ENCODE results near the gene AMBRA1. TPM values are rescaled to one million over a fixed set of nuclear protein-coding genes. Genes with fewer than 3 reads are reported as not detected.

Gene AMBRA1
- total RNA-seq, 3 donors from 2014 or later (not counting 1 experiment from before 2014, with no cell fraction given), result 41.3 to 52.7 (median 46.2) TPM

DNA sequence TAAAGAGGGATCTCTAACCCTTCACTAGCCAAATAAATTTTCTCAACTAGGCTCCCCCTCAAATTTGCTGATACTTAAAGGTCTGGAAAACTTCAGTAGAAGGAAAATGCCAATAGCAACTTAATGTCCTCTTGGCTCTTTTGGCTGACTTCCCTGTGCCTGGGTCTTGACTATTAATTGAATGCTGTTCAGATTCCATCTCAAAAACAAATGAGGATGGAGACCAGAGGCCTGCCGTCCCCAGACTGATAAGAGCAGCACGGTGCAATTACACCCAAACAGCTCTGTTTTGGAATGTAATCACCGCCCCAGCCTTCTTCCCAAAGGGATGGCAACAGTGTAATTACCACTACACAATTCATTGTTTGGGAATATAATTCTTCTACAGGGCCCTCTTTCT is 112.9 kb downstream of the AMBRA1 start:
- Mint-ChIP-seq H3K4me3 (no peak overlapping the region), H3K9me3 (no peaks in the 10 kb centered on the region), H3K4me1 (peaks cover 15 to 28% of the 10 kb centered on the region in 2 donors), H3K36me3 (no peaks in the 10 kb centered on the region), H3K27ac (no peak overlapping the region), H3K27me3 (ENCODE audit: low read depth in 2 of 2) (no peaks in the 10 kb centered on the region)
- no peak overlapping the region for H3K4me3 ChIP-seq (ENCODE audit: low read length)
- no peaks in the 10 kb centered on the region for H3K4me1 ChIP-seq (ENCODE audit: control insufficient read depth, insufficient read depth, low read length)
- ATAC-seq (no peak), DNase-seq (no peak)
- no peaks in the 10 kb centered on the region for H3K36me3 ChIP-seq (ENCODE audit: control insufficient read depth, insufficient read depth, low read length)
- 93% methylated on average over 3 of the region's 3 CpGs for WGBS (ENCODE audit: insufficient coverage)
- TF ChIP-seq, protein P1, sequence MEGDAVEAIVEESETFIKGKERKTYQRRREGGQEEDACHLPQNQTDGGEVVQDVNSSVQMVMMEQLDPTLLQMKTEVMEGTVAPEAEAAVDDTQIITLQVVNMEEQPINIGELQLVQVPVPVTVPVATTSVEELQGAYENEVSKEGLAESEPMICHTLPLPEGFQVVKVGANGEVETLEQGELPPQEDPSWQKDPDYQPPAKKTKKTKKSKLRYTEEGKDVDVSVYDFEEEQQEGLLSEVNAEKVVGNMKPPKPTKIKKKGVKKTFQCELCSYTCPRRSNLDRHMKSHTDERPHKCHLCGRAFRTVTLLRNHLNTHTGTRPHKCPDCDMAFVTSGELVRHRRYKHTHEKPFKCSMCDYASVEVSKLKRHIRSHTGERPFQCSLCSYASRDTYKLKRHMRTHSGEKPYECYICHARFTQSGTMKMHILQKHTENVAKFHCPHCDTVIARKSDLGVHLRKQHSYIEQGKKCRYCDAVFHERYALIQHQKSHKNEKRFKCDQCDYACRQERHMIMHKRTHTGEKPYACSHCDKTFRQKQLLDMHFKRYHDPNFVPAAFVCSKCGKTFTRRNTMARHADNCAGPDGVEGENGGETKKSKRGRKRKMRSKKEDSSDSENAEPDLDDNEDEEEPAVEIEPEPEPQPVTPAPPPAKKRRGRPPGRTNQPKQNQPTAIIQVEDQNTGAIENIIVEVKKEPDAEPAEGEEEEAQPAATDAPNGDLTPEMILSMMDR (IDR thresholded peaks at IDR 0.05), result no peak
- intact Hi-C loops (cut with micrococcal nuclease), result no loop called here
- H3K27me3 ChIP-seq (ENCODE audit: control insufficient read depth, insufficient read depth, low read length), result no peaks in the 10 kb centered on the region
- no peaks in the 10 kb centered on the region for H3K9me3 ChIP-seq (ENCODE audit: control insufficient read depth, insufficient read depth, low read length)
- no peak overlapping the region for H3K27ac ChIP-seq (ENCODE audit: low read length)

DNA sequence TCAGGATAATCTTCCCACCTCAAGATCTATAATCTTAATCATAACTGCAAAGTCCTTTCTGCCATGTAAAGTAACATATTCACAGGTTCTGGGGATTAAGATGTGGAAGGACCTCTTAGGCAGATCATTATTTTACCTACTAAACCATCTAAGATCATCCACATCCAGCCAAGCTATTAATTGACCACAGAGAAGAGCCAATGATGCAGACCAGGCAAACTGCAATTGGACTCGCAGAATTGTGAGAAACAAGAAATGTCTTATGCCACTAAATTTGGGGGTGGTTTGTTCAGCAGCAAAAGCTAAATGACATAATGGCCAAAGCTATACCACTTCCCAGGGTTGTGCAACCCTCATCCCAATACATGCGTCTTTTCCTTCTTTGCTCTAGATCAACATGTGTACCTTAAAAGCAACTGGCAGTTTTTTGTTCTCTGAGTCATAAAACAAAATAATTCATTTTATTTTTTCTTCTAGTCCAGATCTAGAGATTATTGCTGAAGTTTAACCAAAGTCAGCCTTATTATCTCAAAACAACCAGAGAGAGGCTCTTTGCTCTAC is 113.6 kb downstream of the AMBRA1 start:
- intact Hi-C loops (cut with micrococcal nuclease), result no loop called here
- no peaks in the 10 kb centered on the region for H3K36me3 ChIP-seq (ENCODE audit: control insufficient read depth, insufficient read depth, low read length)
- no peaks in the 10 kb centered on the region for H3K36me3 Mint-ChIP-seq
- no peak overlapping the region for H3K27ac Mint-ChIP-seq
- H3K4me3 Mint-ChIP-seq, result no peak overlapping the region
- H3K4me1 Mint-ChIP-seq, result peaks cover 19 to 34% of the 10 kb centered on the region in 2 donors
- no peak overlapping the region for H3K27ac ChIP-seq (ENCODE audit: low read length)
- H3K4me3 ChIP-seq (ENCODE audit: low read length), result no peak overlapping the region
- ATAC-seq (no peak), DNase-seq (no peak)
- no peaks in the 10 kb centered on the region for H3K9me3 ChIP-seq (ENCODE audit: control insufficient read depth, insufficient read depth, low read length)
- no peaks in the 10 kb centered on the region for H3K9me3 Mint-ChIP-seq
- H3K27me3 ChIP-seq (ENCODE audit: control insufficient read depth, insufficient read depth, low read length), result no peaks in the 10 kb centered on the region
- 100% methylated on average over 2 of the region's 2 CpGs for WGBS (ENCODE audit: insufficient coverage)
- TF ChIP-seq, protein P1 (IDR thresholded peaks at IDR 0.05), result no peak
- H3K27me3 Mint-ChIP-seq (ENCODE audit: low read depth in 2 of 2), result no peaks in the 10 kb centered on the region
- no peaks in the 10 kb centered on the region for H3K4me1 ChIP-seq (ENCODE audit: control insufficient read depth, insufficient read depth, low read length)

DNA sequence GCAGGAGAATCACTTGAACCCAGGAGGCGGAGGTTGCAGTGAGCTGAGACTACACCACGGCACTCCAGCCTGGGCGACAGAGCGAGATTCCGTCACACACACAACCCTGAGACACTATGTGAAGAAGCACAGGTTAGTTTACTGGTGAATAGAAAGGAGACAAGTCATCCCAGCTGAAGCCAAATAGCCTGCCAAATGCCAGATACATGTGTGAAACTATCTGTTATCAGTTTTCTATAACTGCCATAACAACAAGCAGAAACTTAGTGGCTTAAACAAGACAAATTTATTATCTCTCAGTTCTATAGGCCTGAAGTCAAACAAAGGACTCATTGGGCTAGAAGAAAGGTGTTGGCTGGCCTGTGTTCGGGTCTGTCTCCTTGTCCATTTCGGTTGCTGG is 114.2 kb downstream of the AMBRA1 start:
- TF ChIP-seq, protein P1 (IDR thresholded peaks at IDR 0.05), result no peak

DNA sequence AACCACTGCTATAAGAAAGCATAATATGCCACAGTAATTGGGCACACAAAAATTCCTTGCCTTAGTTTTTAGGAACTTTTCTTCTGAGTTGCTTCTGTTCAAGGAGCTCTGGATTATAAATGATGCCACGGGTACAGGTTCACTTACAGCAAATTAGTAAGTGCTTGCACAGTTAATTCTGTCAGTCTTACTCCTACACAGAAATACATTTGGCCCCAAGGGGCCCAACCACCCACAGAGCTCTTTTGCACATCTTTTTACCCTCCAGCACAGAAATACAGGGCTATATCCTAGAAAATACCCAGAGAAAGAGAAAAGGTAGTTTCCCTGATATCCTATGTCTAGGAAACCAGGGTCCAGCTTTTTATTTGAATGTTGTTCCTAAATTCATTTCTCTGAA is 115.6 kb downstream of the AMBRA1 start:
- H3K36me3 ChIP-seq (ENCODE audit: control insufficient read depth, insufficient read depth, low read length), result no peaks in the 10 kb centered on the region
- Mint-ChIP-seq H3K36me3 (no peaks in the 10 kb centered on the region), H3K4me1 (peaks cover 20 to 41% of the 10 kb centered on the region in 2 donors), H3K9me3 (no peaks in the 10 kb centered on the region), H3K27me3 (ENCODE audit: low read depth in 2 of 2) (no peaks in the 10 kb centered on the region), H3K27ac (no peak overlapping the region), H3K4me3 (no peak overlapping the region)
- TF ChIP-seq, protein P1 (IDR thresholded peaks at IDR 0.05), result no peak
- WGBS (ENCODE audit: insufficient coverage), result 62% methylated on average over 1 of the region's 1 CpG
- ATAC-seq (no peak), DNase-seq (no peak)
- H3K4me1 ChIP-seq (ENCODE audit: control insufficient read depth, insufficient read depth, low read length), result no peaks in the 10 kb centered on the region
- no peak overlapping the region for H3K4me3 ChIP-seq (ENCODE audit: low read length)
- H3K27me3 ChIP-seq (ENCODE audit: control insufficient read depth, insufficient read depth, low read length), result no peaks in the 10 kb centered on the region
- intact Hi-C loops (cut with micrococcal nuclease), result no loop called here
- H3K27ac ChIP-seq (ENCODE audit: low read length), result no peak overlapping the region
- H3K9me3 ChIP-seq (ENCODE audit: control insufficient read depth, insufficient read depth, low read length), result no peaks in the 10 kb centered on the region

More for the DNA sequence above, 114.2 kb downstream of the AMBRA1 start:
- H3K27me3 ChIP-seq (ENCODE audit: control insufficient read depth, insufficient read depth, low read length), result no peaks in the 10 kb centered on the region
- intact Hi-C loops (cut with micrococcal nuclease), result no loop called here
- H3K9me3 Mint-ChIP-seq, result no peaks in the 10 kb centered on the region
- no peaks in the 10 kb centered on the region for H3K4me1 ChIP-seq (ENCODE audit: control insufficient read depth, insufficient read depth, low read length)
- WGBS (ENCODE audit: insufficient coverage), result over 99% methylated on average over 7 of the region's 7 CpGs
- ATAC-seq (no peak), DNase-seq (no peak)
- peaks cover 19 to 39% of the 10 kb centered on the region in 2 donors for H3K4me1 Mint-ChIP-seq
- H3K4me3 ChIP-seq (ENCODE audit: low read length), result no peak overlapping the region
- H3K36me3 ChIP-seq (ENCODE audit: control insufficient read depth, insufficient read depth, low read length), result no peaks in the 10 kb centered on the region
- no peak overlapping the region for H3K27ac Mint-ChIP-seq
- no peak overlapping the region for H3K27ac ChIP-seq (ENCODE audit: low read length)
- no peaks in the 10 kb centered on the region for H3K9me3 ChIP-seq (ENCODE audit: control insufficient read depth, insufficient read depth, low read length)
- H3K4me3 Mint-ChIP-seq, result no peak overlapping the region
- no peaks in the 10 kb centered on the region for H3K27me3 Mint-ChIP-seq (ENCODE audit: low read depth in 2 of 2)
- no peaks in the 10 kb centered on the region for H3K36me3 Mint-ChIP-seq

Measured in natural killer cell (primary cell).